ENCODE measurements around the gene HPSE2. TPM values are rescaled to one million over a fixed set of nuclear protein-coding genes. Genes with fewer than 3 reads are reported as not detected.

Gene HPSE2
- total and polyA plus RNA-seq, 2 of the 13 experiments (the other 11 are each of a cell fraction or from before 2014, with no cell fraction given): 0.01 TPM; not detected in 1

- TF ChIP-seq ZZZ3 (CRISPR knock-in tag; IDR thresholded peaks at IDR 0.05; ENCODE audit: borderline replicate concordance) (no peak), E2F2 (CRISPR knock-in tag; IDR thresholded peaks at IDR 0.05; ENCODE audit: borderline replicate concordance) (no peak), RELA (CRISPR knock-in tag; IDR thresholded peaks at IDR 0.05) (no peak), ZNF501 (CRISPR knock-in tag; IDR thresholded peaks at IDR 0.05) (no peak), ZBTB1 (CRISPR knock-in tag; IDR thresholded peaks at IDR 0.05; ENCODE audit: borderline replicate concordance) (no peak), CEBPB (IDR thresholded peaks at IDR 0.05; ENCODE audit: borderline replicate concordance, low read depth, low read length) (no peak), ZNF7 (CRISPR knock-in tag; IDR thresholded peaks at IDR 0.05) (no peak), CREBL2 (CRISPR knock-in tag; IDR thresholded peaks at IDR 0.05; ENCODE audit: borderline replicate concordance) (no peak), MED13 (CRISPR knock-in tag; IDR thresholded peaks at IDR 0.05) (no peak)
These were observed 649.6 kb downstream of the HPSE2 start (continued) for GRCh38 chr10:98586096-98586495.

GRCh38 chr10:98582363-98582762, 653.3 kb downstream of the HPSE2 start:
- ATAC-seq (no peak), DNase-seq (ENCODE audit: low spot score) (no peak), FAIRE-seq (no peak)
- in situ Hi-C loops (cut with HindIII; ENCODE audit: extremely low pct_ligation_motif_present, low pct_unique_long_range_greater_than_20kb): no loop called here
- no peaks in the 10 kb centered on the region for H3K9me3 ChIP-seq (ENCODE audit: low read length)
- H3K4me3 ChIP-seq (replicated peaks in 1 of 3; ENCODE audit: insufficient read depth in 1 of 3, low read depth in 2 of 3, low read length in 3 of 3): no peak overlapping the region
- ChIA-PET CTCF (ENCODE audit: low intra/inter-chr PET ratio, low total read pairs) (no interaction called here), POLR2A (no interaction called here)
- H3K4me2 ChIP-seq (ENCODE audit: low read depth, low read length): no peak overlapping the region
- no peak overlapping the region for H3K9ac ChIP-seq (ENCODE audit: insufficient read depth, low read depth, low read length)
- no peaks in the 10 kb centered on the region for H3K79me2 ChIP-seq (ENCODE audit: insufficient read depth, low read length)
- intact Hi-C loops (cut with micrococcal nuclease; ENCODE audit: unreplicated experiment): no loop called here
- no peak overlapping the region for H3K27ac ChIP-seq (ENCODE audit: extremely low read length, insufficient read depth, low read length)
- no peaks in the 10 kb centered on the region for H3K27me3 ChIP-seq (ENCODE audit: control insufficient read depth in 1 of 2, insufficient read depth in 2 of 2, low read length in 2 of 2)
- 0% methylated on average over 2 of the region's 2 CpGs for WGBS (ENCODE audit: low lambda C conversion rate)
- no peak overlapping the region for H2AFZ ChIP-seq (ENCODE audit: low read length)
- no TSS peak for BruUV-seq (replicated peaks)
- H3K36me3 ChIP-seq (replicated peaks in 1 of 2; ENCODE audit: control insufficient read depth in 1 of 2, insufficient read depth in 2 of 2, low read length in 2 of 2): no peaks in the 10 kb centered on the region
- H3K4me1 ChIP-seq (ENCODE audit: insufficient read depth, low read length): no peaks in the 10 kb centered on the region
- no peaks in the 10 kb centered on the region for H4K20me1 ChIP-seq (ENCODE audit: insufficient read depth, low read length)
- TF ChIP-seq NFRKB (IDR thresholded peaks at IDR 0.05): no peak
- TF ChIP-seq REST (IDR thresholded peaks at IDR 0.05; ENCODE audit: borderline replicate concordance in 1 of 2, low read depth in 1 of 2, low read length in 2 of 2): no peak
- TF ChIP-seq UBTF (CRISPR knock-in tag; IDR thresholded peaks at IDR 0.05): no peak
- TF ChIP-seq ARID3A (IDR thresholded peaks at IDR 0.05; ENCODE audit: low read depth, low read length): no peak
- no peak for TF ChIP-seq ZNF879 (CRISPR knock-in tag; IDR thresholded peaks at IDR 0.05)
- no peak for TF ChIP-seq ZNF546 (CRISPR knock-in tag; conservative IDR thresholded peaks at IDR 0.05)
- TF ChIP-seq ZSCAN20 (CRISPR knock-in tag; IDR thresholded peaks at IDR 0.05; ENCODE audit: borderline replicate concordance): no peak
